Right cardiac atrium (tissue), 5 donors: ENCODE measurements around the gene CSTB. TPM values are rescaled to one million over a fixed set of nuclear protein-coding genes. Genes with fewer than 3 reads are reported as not detected.

Source experiments
- ATAC-seq, 2 donors: fragments of 200-7000 bp; cut with Tn5 transposase; one replicate each; pipeline versions ENCODE4 v1.8.0 to v1.9.1; 2020; ENCODE audit warnings: moderate library complexity in 2 of 2, mild to moderate bottlenecking in 1 of 2
- DNase-seq, 3 donors: peaks; one replicate each; pipeline ENCODE4 v3.0.0-alpha.2; 2020
- H3K27ac ChIP-seq: one replicate; pipeline ENCODE4 v1.5.1; 2013; ENCODE audit warnings: mild to moderate bottlenecking, low read length, control low read depth, moderate library complexity
- H3K27me3 ChIP-seq: one replicate; pipeline ENCODE4 v1.6.1; 2013; ENCODE audit not compliant: control insufficient read depth, insufficient read depth
- H3K4me1 ChIP-seq: one replicate; pipeline ENCODE4 v1.6.1; 2013; ENCODE audit warnings: low read length; ENCODE audit not compliant: control insufficient read depth, insufficient read depth
- H3K4me3 ChIP-seq: one replicate; pipeline ENCODE4 v1.5.1; 2013; ENCODE audit warnings: low read length, control low read depth
- H3K9me3 ChIP-seq: one replicate; pipeline ENCODE4 v1.6.1; 2013; ENCODE audit warnings: low read length; ENCODE audit not compliant: control insufficient read depth
- WGBS: extraction: QIAGEN DNeasy Blood & Tissue Kit; methylation state at CpG from one replicate; pipeline ENCODE4 v1.1.7; 2013; 5-methylcytosine and 5-hydroxymethylcytosine counted together
- intact Hi-C, 4 donors: fragments of 100-400 bp; cut with DNase I; formaldehyde crosslinking; loops; one replicate each; pipeline versions ENCODE4 v1.11.0 to v1.14.0; 2022 to 2023
- polyA plus RNA-seq: library from polyadenylated mRNA; stranded (reverse); fragments of 200-250 nt; gene quantifications from one replicate; pipeline ENCODE4 v1.2.3, GENCODE V29; 2013
- total RNA-seq, 4 donors: library from RNA; stranded (reverse); fragmentation: NEBNext Ultra II Directional; extraction: Animal tissue kit (Norgen Biotek cat#: 25700); gene quantifications; one replicate each; pipeline ENCODE4 v1.2.1, GENCODE V29; 2021
- donor health status: healthy with polysubstance abuse.
- donor health status: DM: no; HTN: yes; CAD: no.
- donor health status: DM: no; HTN: no; CAD: no.
- donor health status: DM: no; HTN: yes; CAD: no; lungs with severe emphysema.
- donor health status: DM: yes; HTN: yes; CAD: no.

CSTB gene
- total and polyA plus RNA-seq, 5 donors = 28.6 to 57.5 (median 33.3) TPM

GRCh38 chr21:43817157-43818086 lies 41.3 kb upstream of the CSTB start:
- Histone ChIP-seq H3K27ac (no peak overlapping the region), H3K27me3 (no peaks in the 10 kb centered on the region), H3K4me1 (no peaks in the 10 kb centered on the region), H3K9me3 (no peaks in the 10 kb centered on the region), H3K4me3 (no peak overlapping the region)
- intact Hi-C loops = no loop called here
- peak in 2 of 3 donors; percentile 51 to 64 for DNase-seq
- ATAC-seq = no peak
- WGBS = 87% methylated on average over 29 of the region's 29 CpGs

GRCh38 chr21:43816611-43817071 lies 40.5 kb upstream of the CSTB start:
- Histone ChIP-seq H3K4me3 (no peak overlapping the region), H3K9me3 (no peaks in the 10 kb centered on the region), H3K4me1 (no peaks in the 10 kb centered on the region), H3K27me3 (no peaks in the 10 kb centered on the region), H3K27ac (no peak overlapping the region)
- no peak for ATAC-seq
- WGBS = 77% methylated on average over 14 of the region's 14 CpGs
- peak in 2 of 3 donors; percentile 37 to 47 for DNase-seq
- intact Hi-C loops = no loop called here

GRCh38 chr21:43815991-43816390 lies 39.9 kb upstream of the CSTB start:
- ATAC-seq (no peak), DNase-seq (peak in 1 of 3 donors; percentile 36)
- Histone ChIP-seq H3K4me3 (no peak overlapping the region), H3K9me3 (no peaks in the 10 kb centered on the region), H3K27me3 (no peaks in the 10 kb centered on the region), H3K4me1 (no peaks in the 10 kb centered on the region), H3K27ac (no peak overlapping the region)
- 93% methylated on average over 15 of the region's 15 CpGs for WGBS
- intact Hi-C loops = no loop called here

- intact Hi-C loops = no loop called here
- Histone ChIP-seq H3K4me3 (no peak overlapping the region), H3K4me1 (no peaks in the 10 kb centered on the region), H3K9me3 (no peaks in the 10 kb centered on the region), H3K27me3 (no peaks in the 10 kb centered on the region), H3K27ac (no peak overlapping the region)
- ATAC-seq = no peak
- WGBS = 24% methylated on average over 25 of the region's 27 CpGs
- peak in 2 of 3 donors; percentile 20 to 52 for DNase-seq
Measured at GRCh38 chr21:43815107-43815613, 39.1 kb upstream of the CSTB start.

- Histone ChIP-seq H3K27ac (no peak overlapping the region), H3K4me1 (no peaks in the 10 kb centered on the region), H3K27me3 (no peaks in the 10 kb centered on the region), H3K9me3 (no peaks in the 10 kb centered on the region), H3K4me3 (no peak overlapping the region)
- DNase-seq (peak in 2 of 3 donors; percentile 30 to 31), ATAC-seq (no peak)
- 70% methylated on average over 28 of the region's 28 CpGs for WGBS
- intact Hi-C loops = loop anchor here in 1 of 4 donors (5.0 kb wide), 1 partner anchor 123 kb away; no protein-coding TSS in a partner anchor
Measured at GRCh38 chr21:43814215-43815106, 38.4 kb upstream of the CSTB start.

- DNase-seq (peak in 2 of 3 donors; percentile 35 to 36), ATAC-seq (no peak)
- intact Hi-C loops = loop anchor here in 1 of 4 donors (5.0 kb wide), 1 partner anchor 124 kb away; no protein-coding TSS in a partner anchor
- Histone ChIP-seq H3K27ac (no peak overlapping the region), H3K4me3 (no peak overlapping the region), H3K4me1 (no peaks in the 10 kb centered on the region), H3K27me3 (no peaks in the 10 kb centered on the region), H3K9me3 (no peaks in the 10 kb centered on the region)
- 90% methylated on average over 5 of the region's 5 CpGs for WGBS
Measured at GRCh38 chr21:43813656-43813980, 37.5 kb upstream of the CSTB start.

- intact Hi-C loops = loop anchor here in 1 of 4 donors (5.0 kb wide), 1 partner anchor 124 kb away; no protein-coding TSS in a partner anchor
- DNase-seq (peak in 2 of 3 donors; percentile 37 to 56), ATAC-seq (no peak)
- WGBS = 90% methylated on average over 19 of the region's 19 CpGs
- Histone ChIP-seq H3K4me3 (no peak overlapping the region), H3K9me3 (no peaks in the 10 kb centered on the region), H3K27ac (no peak overlapping the region), H3K27me3 (no peaks in the 10 kb centered on the region), H3K4me1 (no peaks in the 10 kb centered on the region)
Measured at GRCh38 chr21:43812957-43813655, 37.0 kb upstream of the CSTB start.

GRCh38 chr21:43812139-43812821 lies 36.2 kb upstream of the CSTB start:
- Histone ChIP-seq H3K4me3 (no peak overlapping the region), H3K9me3 (no peaks in the 10 kb centered on the region), H3K27ac (no peak overlapping the region), H3K27me3 (no peaks in the 10 kb centered on the region), H3K4me1 (no peaks in the 10 kb centered on the region)
- intact Hi-C loops = loop anchor here in 1 of 4 donors (5.0 kb wide), 1 partner anchor 125 kb away; no protein-coding TSS in a partner anchor
- DNase-seq (peak; percentile 42 to 79 (median 76)), ATAC-seq (peak; percentile 2 to 9)
- WGBS = 53% methylated on average over 27 of the region's 27 CpGs

- Histone ChIP-seq H3K27ac (no peak overlapping the region), H3K27me3 (no peaks in the 10 kb centered on the region), H3K4me3 (no peak overlapping the region), H3K9me3 (no peaks in the 10 kb centered on the region), H3K4me1 (no peaks in the 10 kb centered on the region)
- WGBS = 59% methylated on average over 24 of the region's 24 CpGs
- intact Hi-C loops = loop anchor here in 1 of 4 donors (5.0 kb wide), 1 partner anchor 126 kb away; no protein-coding TSS in a partner anchor
- peak in 2 of 3 donors; percentile 48 to 71 for DNase-seq
- ATAC-seq = peak; percentile 6 to 10
Measured at GRCh38 chr21:43811262-43812105, 35.4 kb upstream of the CSTB start.
